ENCODE measurements around the gene MBTD1.

Gene MBTD1

GRCh38 chr17:51161541-51161940, 98.3 kb downstream of the MBTD1 start:
- H3K27ac ChIP-seq = no peak overlapping the region
- DNase-seq (ENCODE audit: low spot score) = no peak
- TF ChIP-seq CTCF (IDR thresholded peaks at IDR 0.05) = no peak
- no peak overlapping the region for H3K4me3 ChIP-seq

- TF ChIP-seq CTCF (IDR thresholded peaks at IDR 0.05) = no peak
- no peak overlapping the region for H3K27ac ChIP-seq
- DNase-seq (ENCODE audit: low spot score) = no peak
- no peak overlapping the region for H3K4me3 ChIP-seq
Measured at GRCh38 chr17:51159604-51160003, 100.2 kb downstream of the MBTD1 start.

- Histone ChIP-seq H3K27ac (no peak overlapping the region), H3K4me3 (no peak overlapping the region)
- no peak for DNase-seq (ENCODE audit: low spot score)
- TF ChIP-seq CTCF (IDR thresholded peaks at IDR 0.05) = no peak
Measured at GRCh38 chr17:51155416-51155815, 104.4 kb downstream of the MBTD1 start.

GRCh38 chr17:51154176-51154575, 105.7 kb downstream of the MBTD1 start:
- TF ChIP-seq CTCF (IDR thresholded peaks at IDR 0.05) = no peak
- peak overlapping the region; percentile 73 for H3K4me3 ChIP-seq
- no peak for DNase-seq (ENCODE audit: low spot score)
- no peak overlapping the region for H3K27ac ChIP-seq

GRCh38 chr17:51153210-51154072, 106.4 kb downstream of the MBTD1 start, which contains the start of gene NME1:
TSS of gene NME1 (plus strand) at chr17:51153559. CDS start at chr17:51155655, 2,096 bp downstream.
- peak within 1 kb of the TSS; percentile 73 for H3K4me3 ChIP-seq
- H3K27ac ChIP-seq = peak within 1 kb of the TSS; percentile 83 to 85
- peak; percentile 98 for DNase-seq (ENCODE audit: low spot score)
- no peak for TF ChIP-seq CTCF (IDR thresholded peaks at IDR 0.05)

- Histone ChIP-seq H3K4me3 (peak overlapping the region; percentile 62), H3K27ac (peak overlapping the region; percentile 83 to 85)
- DNase-seq (ENCODE audit: low spot score) = no peak
- no peak for TF ChIP-seq CTCF (IDR thresholded peaks at IDR 0.05)
Measured at GRCh38 chr17:51152766-51153209, 107.1 kb downstream of the MBTD1 start.

GRCh38 chr17:51150932-51151331, 108.9 kb downstream of the MBTD1 start:
- no peak overlapping the region for H3K4me3 ChIP-seq
- no peak for DNase-seq (ENCODE audit: low spot score)
- no peak overlapping the region for H3K27ac ChIP-seq
- no peak for TF ChIP-seq CTCF (IDR thresholded peaks at IDR 0.05)
